Stimulated activated CD4-positive, alpha-beta T cell treated with anti-CD3 and anti-CD28 coated beads, Interleukin-1b, Interleukin-23, amount 100 ng/mL, for 4 hours (primary cell): Measurements from ENCODE around the gene RAP1GAP2.

Source experiments
- DNase-seq, 2 donors: peaks; one replicate each; pipeline ENCODE4 v3.0.0-alpha.2; 2020; ENCODE audit warnings: low read depth in 2 of 2

Gene RAP1GAP2

DNA sequence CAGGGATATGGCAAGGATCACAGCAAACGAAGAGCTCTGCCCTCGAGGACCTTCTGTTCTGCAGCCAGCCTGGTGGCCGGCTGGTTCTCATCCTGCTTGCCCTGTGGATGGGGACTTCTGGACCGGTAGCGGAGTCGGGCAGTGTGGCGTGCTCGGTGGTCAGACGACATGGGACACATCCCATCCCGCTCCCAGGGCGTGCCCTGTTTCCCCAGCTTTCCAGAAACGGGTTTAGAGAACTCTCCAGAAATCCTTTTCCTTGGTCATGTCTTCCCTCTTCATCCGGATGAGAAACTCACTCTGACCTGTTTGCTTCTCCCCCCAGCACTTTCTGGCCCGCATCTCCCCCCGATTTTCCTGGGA, 151.3 kb downstream of the RAP1GAP2 start:
- DNase-seq = no peak

GRCh38 chr17:2947996-2948550, 151.8 kb downstream of the RAP1GAP2 start:
- no peak for DNase-seq

- no peak for DNase-seq
Observed at GRCh38 chr17:2948721-2949468, 152.7 kb downstream of the RAP1GAP2 start.

DNA sequence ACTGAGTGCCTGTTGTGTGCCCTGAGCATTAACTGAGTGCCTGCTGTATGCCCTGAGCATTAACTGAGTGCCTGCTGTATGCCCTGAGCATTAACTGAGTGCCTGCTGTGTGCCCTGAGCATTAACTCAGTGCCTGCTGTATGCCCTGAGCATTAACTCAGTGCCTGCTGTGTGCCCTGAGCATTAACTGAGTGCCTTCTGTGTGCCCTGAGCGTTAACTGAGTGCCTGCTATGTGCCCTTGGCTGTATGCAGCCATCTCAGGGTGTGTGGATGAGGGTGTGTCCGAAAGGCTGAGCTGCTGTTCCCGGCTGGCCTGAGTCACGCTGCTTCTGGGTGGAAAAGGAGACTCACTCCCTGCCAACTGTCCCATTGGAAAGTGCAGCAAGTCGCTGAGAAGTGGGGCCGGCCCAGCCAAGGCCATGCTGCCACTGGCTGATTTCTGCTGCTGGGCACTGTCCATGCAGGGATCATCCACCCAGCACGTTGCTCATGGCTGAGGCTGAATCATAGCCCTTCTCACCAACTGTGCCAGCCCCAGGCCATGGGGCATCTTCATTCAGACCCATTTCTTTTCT, 153.3 kb downstream of the RAP1GAP2 start:
- DNase-seq = no peak

- DNase-seq = no peak
Observed at GRCh38 chr17:2950846-2951245, 154.6 kb downstream of the RAP1GAP2 start.

DNA sequence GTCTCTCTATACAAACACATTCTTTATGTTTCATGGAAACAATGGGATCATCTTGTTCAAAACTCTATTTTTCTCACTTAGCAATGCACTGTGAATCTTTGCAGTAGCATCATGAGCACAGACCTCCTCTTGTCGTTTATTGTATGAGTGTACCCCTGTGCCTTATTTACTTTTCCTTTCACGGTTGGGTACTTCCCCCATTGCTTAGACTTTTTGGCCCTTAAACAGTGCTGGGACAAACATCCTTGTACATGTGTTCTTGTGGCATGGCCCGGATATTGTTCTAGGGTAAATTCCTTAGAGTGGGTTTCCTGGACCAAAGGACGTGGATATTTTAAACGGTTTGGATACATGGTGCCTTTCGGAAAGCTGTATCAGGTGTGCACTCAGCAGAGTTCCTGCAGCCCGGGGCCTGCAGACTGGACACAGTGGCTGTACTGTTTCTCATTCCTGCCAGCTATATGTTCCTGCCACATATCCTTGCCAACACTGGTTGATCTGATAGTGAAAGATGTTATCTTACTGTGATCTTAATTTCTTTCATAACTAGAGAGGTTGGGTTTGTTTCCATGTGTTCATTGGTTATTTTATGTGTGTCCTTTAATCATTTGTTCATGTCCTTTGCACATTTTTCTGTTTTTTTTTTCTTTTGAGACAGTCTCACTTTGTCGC, 156.1 kb downstream of the RAP1GAP2 start:
- DNase-seq = no peak

DNA sequence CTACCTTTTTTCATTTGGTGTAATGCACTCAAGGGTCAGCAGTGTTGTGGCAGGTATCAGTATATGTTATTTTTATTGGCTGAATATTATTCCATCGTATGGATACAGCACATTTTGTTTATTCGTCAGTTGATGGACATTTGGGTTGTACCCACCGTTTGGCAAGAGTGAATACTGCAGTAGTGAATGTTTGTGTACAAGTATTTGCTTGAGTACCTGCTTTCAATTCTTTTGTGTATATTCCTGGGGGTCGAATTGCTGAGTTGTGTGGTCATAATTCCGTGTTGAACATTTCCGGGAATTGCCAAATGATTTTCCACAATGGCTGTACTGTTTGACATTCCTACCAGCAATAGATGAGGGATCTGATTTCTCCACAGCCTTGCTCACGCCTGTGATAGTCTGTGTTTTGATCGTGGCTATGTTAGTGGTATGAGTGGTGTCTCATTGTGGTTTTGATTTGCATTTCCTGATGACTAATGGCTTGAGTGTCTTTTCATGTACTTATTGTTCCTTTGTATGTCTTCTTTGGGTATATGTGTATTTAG, 158.7 kb downstream of the RAP1GAP2 start:
- DNase-seq = no peak

GRCh38 chr17:2955931-2956582, 159.8 kb downstream of the RAP1GAP2 start:
- DNase-seq = no peak

GRCh38 chr17:2957631-2958286, 161.5 kb downstream of the RAP1GAP2 start:
- DNase-seq = no peak

GRCh38 chr17:2958706-2959222, 162.5 kb downstream of the RAP1GAP2 start:
- DNase-seq = no peak

GRCh38 chr17:2959371-2960130, 163.3 kb downstream of the RAP1GAP2 start:
- DNase-seq = no peak

DNA sequence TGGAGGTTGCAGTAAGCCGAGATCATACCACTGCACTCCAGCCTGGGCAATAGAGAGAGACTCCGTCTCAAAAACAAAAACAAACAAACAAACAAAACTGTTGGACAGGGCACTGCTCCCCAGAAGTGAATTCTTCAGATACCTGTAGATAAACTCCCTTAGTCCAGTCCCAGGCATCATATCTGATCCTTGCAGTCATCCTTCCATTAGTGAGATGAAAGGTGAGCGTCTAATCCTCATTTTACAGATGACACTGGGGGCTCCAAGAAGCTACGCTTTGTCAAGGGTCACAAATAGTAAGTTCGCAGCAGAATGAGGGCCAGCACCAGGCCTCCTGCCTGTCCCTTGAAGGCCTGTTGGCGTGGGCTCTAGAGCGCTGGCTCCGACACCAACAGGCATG, 165.2 kb downstream of the RAP1GAP2 start:
- DNase-seq = no peak

DNA sequence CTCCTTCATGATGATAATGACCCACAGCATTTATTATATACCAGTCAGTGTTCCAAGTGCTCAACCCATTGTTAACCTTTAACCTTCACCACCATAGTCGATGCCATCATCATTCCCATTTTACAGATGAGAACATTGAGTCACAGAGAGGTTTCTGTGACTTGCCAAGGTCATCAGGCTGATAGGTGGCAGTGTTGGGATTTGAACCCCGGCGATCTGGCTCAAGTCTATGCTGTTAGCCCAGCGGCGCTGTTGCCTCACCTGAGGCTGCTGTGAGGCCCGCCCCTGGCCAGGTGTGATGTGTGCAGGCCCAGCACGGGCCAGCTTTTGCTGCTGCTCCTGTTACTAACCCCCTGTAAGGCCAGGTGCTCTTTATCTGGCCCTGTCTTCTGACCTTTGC, 166.0 kb downstream of the RAP1GAP2 start:
- no peak for DNase-seq

DNA sequence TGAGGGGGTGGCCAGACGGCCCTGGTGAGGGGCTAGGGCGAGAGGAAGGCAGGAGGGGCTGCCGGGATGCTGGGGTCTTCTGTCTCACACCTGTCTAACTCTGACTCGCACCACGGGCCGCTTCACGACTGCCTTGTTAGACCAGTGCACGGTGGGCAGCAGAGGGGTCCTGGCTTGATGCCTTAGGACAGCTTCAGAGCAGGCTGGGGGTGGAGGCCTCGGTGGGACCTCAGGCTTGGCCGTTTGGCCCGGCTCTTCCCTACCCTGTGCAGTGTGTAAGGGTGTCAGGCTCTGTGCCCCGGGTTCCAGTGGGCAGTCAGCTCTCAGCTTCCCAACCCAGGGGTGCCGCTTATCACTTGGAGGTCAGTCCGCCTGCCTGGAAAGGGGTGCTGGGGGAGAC, 166.5 kb downstream of the RAP1GAP2 start:
- no peak for DNase-seq

DNA sequence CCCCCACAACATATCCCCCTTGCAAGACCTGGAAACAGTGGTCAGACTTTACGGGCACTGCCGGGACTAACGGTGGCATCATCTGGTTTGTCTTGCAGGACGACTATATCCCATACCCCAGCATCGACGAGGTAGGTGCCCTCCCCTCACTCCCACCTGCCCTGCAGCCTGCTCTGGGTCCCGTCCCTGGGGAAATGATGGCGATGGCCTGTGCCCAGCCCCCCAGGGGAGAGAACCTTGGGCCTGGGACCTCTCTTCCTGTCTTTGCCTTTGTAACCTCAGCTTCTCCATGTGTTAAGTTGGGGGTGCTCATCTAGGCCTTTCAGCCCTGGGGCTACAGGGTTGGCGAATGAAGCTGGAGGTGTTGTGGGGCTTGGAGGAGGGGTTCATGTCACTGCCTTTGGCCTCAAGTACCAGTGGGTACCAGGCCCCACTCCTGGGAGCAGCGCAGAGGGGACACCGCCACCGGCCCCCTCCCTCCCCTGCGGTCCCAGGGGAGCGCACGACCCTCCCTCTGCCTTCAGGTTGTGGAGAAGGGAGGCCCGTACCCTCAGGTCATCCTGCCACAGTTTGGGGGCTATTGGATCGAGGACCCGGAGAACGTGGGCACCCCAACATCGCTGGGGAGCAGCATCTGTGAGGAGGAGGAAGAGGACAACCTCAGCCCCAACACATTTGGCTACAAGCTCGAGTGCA, 167.2 kb downstream of the RAP1GAP2 start:
- DNase-seq = no peak

GRCh38 chr17:2964028-2964356, 167.8 kb downstream of the RAP1GAP2 start:
- DNase-seq = no peak

DNA sequence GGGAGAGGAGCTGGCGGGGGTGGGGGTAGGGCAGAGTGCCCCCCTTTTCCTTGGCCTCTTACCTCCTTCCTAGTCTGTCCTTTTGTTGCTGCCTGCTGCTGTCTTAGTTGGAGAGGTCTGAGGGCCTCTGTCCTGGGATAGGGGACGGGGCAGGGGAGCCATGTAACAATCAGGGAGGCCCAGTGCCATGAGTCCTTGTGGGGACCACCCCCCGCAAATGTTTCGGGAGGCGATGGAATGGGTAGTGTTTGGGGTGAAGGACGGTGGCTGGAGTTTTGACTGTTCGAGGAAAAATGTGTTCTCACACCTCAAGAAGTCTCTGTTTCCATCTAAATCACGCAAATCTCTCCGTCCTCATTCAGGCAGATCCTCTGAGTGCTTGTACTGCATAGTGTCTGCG, 168.1 kb downstream of the RAP1GAP2 start:
- no peak for DNase-seq

- no peak for DNase-seq
Observed at GRCh38 chr17:2964831-2965230, 168.6 kb downstream of the RAP1GAP2 start.

- DNase-seq = no peak
Observed at GRCh38 chr17:2965621-2966595, 169.7 kb downstream of the RAP1GAP2 start.
